ENCODE results near the gene LRTM1.

Gene LRTM1

GRCh38 chr3:54901906-54902685, 25.8 kb downstream of the LRTM1 start:
- Histone ChIP-seq H3K4me3 (ENCODE audit: low read length) (no peak overlapping the region), H3K4me1 (ENCODE audit: insufficient read depth, low read length) (no peaks in the 10 kb centered on the region), H3K36me3 (ENCODE audit: insufficient read depth, low read length) (no peaks in the 10 kb centered on the region), H2AFZ (ENCODE audit: low read depth, low read length) (no peak overlapping the region), H3K9me3 (ENCODE audit: low read length) (no peaks in the 10 kb centered on the region), H3K27me3 (ENCODE audit: insufficient read depth, low read length) (no peaks in the 10 kb centered on the region)

GRCh38 chr3:54900838-54901591, 26.8 kb downstream of the LRTM1 start:
- H3K4me1 ChIP-seq (ENCODE audit: insufficient read depth, low read length): no peaks in the 10 kb centered on the region
- H3K4me3 ChIP-seq (ENCODE audit: low read length): no peak overlapping the region
- H3K9me3 ChIP-seq (ENCODE audit: low read length): no peaks in the 10 kb centered on the region
- no peaks in the 10 kb centered on the region for H3K27me3 ChIP-seq (ENCODE audit: insufficient read depth, low read length)
- no peak overlapping the region for H2AFZ ChIP-seq (ENCODE audit: low read depth, low read length)
- H3K36me3 ChIP-seq (ENCODE audit: insufficient read depth, low read length): no peaks in the 10 kb centered on the region

- H3K36me3 ChIP-seq (ENCODE audit: insufficient read depth, low read length): no peaks in the 10 kb centered on the region
- H3K27me3 ChIP-seq (ENCODE audit: insufficient read depth, low read length): no peaks in the 10 kb centered on the region
- H3K9me3 ChIP-seq (ENCODE audit: low read length): no peaks in the 10 kb centered on the region
- H2AFZ ChIP-seq (ENCODE audit: low read depth, low read length): no peak overlapping the region
- no peak overlapping the region for H3K4me3 ChIP-seq (ENCODE audit: low read length)
- H3K4me1 ChIP-seq (ENCODE audit: insufficient read depth, low read length): no peaks in the 10 kb centered on the region
Observed at GRCh38 chr3:54899273-54899672, 28.6 kb downstream of the LRTM1 start.

GRCh38 chr3:54897028-54897711, 30.7 kb downstream of the LRTM1 start:
- Histone ChIP-seq H3K9me3 (ENCODE audit: low read length) (no peaks in the 10 kb centered on the region), H3K4me3 (ENCODE audit: low read length) (no peak overlapping the region), H2AFZ (ENCODE audit: low read depth, low read length) (no peak overlapping the region), H3K4me1 (ENCODE audit: insufficient read depth, low read length) (no peaks in the 10 kb centered on the region), H3K36me3 (ENCODE audit: insufficient read depth, low read length) (no peaks in the 10 kb centered on the region), H3K27me3 (ENCODE audit: insufficient read depth, low read length) (no peaks in the 10 kb centered on the region)

- H3K4me3 ChIP-seq (ENCODE audit: low read length): no peak overlapping the region
Observed at GRCh38 chr3:54895613-54896012, 32.2 kb downstream of the LRTM1 start.

GRCh38 chr3:54892168-54892567, 35.7 kb downstream of the LRTM1 start:
- no peaks in the 10 kb centered on the region for H3K9me3 ChIP-seq (ENCODE audit: low read length)
- H3K4me3 ChIP-seq (ENCODE audit: low read length): no peak overlapping the region
- no peaks in the 10 kb centered on the region for H3K27me3 ChIP-seq (ENCODE audit: insufficient read depth, low read length)
- no peaks in the 10 kb centered on the region for H3K36me3 ChIP-seq (ENCODE audit: insufficient read depth, low read length)
- H2AFZ ChIP-seq (ENCODE audit: low read depth, low read length): no peak overlapping the region
- peaks cover 8% of the 10 kb centered on the region for H3K4me1 ChIP-seq (ENCODE audit: insufficient read depth, low read length)

More at GRCh38 chr3:54895613-54896012, 32.2 kb downstream of the LRTM1 start:
- Histone ChIP-seq H3K9me3 (ENCODE audit: low read length) (no peaks in the 10 kb centered on the region), H2AFZ (ENCODE audit: low read depth, low read length) (no peak overlapping the region), H3K27me3 (ENCODE audit: insufficient read depth, low read length) (no peaks in the 10 kb centered on the region), H3K36me3 (ENCODE audit: insufficient read depth, low read length) (no peaks in the 10 kb centered on the region), H3K4me1 (ENCODE audit: insufficient read depth, low read length) (peaks cover 8% of the 10 kb centered on the region)

GRCh38 chr3:54891540-54891897, 36.3 kb downstream of the LRTM1 start:
- no peak overlapping the region for H2AFZ ChIP-seq (ENCODE audit: low read depth, low read length)
- H3K4me3 ChIP-seq (ENCODE audit: low read length): no peak overlapping the region
- no peaks in the 10 kb centered on the region for H3K9me3 ChIP-seq (ENCODE audit: low read length)
- peaks cover 8% of the 10 kb centered on the region for H3K4me1 ChIP-seq (ENCODE audit: insufficient read depth, low read length)
- H3K36me3 ChIP-seq (ENCODE audit: insufficient read depth, low read length): no peaks in the 10 kb centered on the region
- no peaks in the 10 kb centered on the region for H3K27me3 ChIP-seq (ENCODE audit: insufficient read depth, low read length)

GRCh38 chr3:54889731-54890130, 38.1 kb downstream of the LRTM1 start:
- Histone ChIP-seq H3K4me1 (ENCODE audit: insufficient read depth, low read length) (peaks cover 8% of the 10 kb centered on the region), H3K4me3 (ENCODE audit: low read length) (no peak overlapping the region), H3K27me3 (ENCODE audit: insufficient read depth, low read length) (no peaks in the 10 kb centered on the region), H2AFZ (ENCODE audit: low read depth, low read length) (no peak overlapping the region), H3K9me3 (ENCODE audit: low read length) (no peaks in the 10 kb centered on the region), H3K36me3 (ENCODE audit: insufficient read depth, low read length) (no peaks in the 10 kb centered on the region)

- Histone ChIP-seq H3K36me3 (ENCODE audit: insufficient read depth, low read length) (no peaks in the 10 kb centered on the region), H2AFZ (ENCODE audit: low read depth, low read length) (no peak overlapping the region), H3K9me3 (ENCODE audit: low read length) (no peaks in the 10 kb centered on the region), H3K4me1 (ENCODE audit: insufficient read depth, low read length) (peaks cover 8% of the 10 kb centered on the region), H3K4me3 (ENCODE audit: low read length) (no peak overlapping the region), H3K27me3 (ENCODE audit: insufficient read depth, low read length) (no peaks in the 10 kb centered on the region)
Observed at GRCh38 chr3:54888873-54889272, 39.0 kb downstream of the LRTM1 start.

GRCh38 chr3:54888162-54888561, 39.7 kb downstream of the LRTM1 start:
- no peak overlapping the region for H2AFZ ChIP-seq (ENCODE audit: low read depth, low read length)
- no peaks in the 10 kb centered on the region for H3K27me3 ChIP-seq (ENCODE audit: insufficient read depth, low read length)
- H3K9me3 ChIP-seq (ENCODE audit: low read length): no peaks in the 10 kb centered on the region
- peaks cover 8% of the 10 kb centered on the region for H3K4me1 ChIP-seq (ENCODE audit: insufficient read depth, low read length)
- H3K4me3 ChIP-seq (ENCODE audit: low read length): no peak overlapping the region
- no peaks in the 10 kb centered on the region for H3K36me3 ChIP-seq (ENCODE audit: insufficient read depth, low read length)

- no peak overlapping the region for H2AFZ ChIP-seq (ENCODE audit: low read depth, low read length)
- no peaks in the 10 kb centered on the region for H3K27me3 ChIP-seq (ENCODE audit: insufficient read depth, low read length)
- no peaks in the 10 kb centered on the region for H3K4me1 ChIP-seq (ENCODE audit: insufficient read depth, low read length)
- no peaks in the 10 kb centered on the region for H3K36me3 ChIP-seq (ENCODE audit: insufficient read depth, low read length)
- no peaks in the 10 kb centered on the region for H3K9me3 ChIP-seq (ENCODE audit: low read length)
- H3K4me3 ChIP-seq (ENCODE audit: low read length): no peak overlapping the region
Observed at GRCh38 chr3:54882129-54882833, 45.6 kb downstream of the LRTM1 start.

- H3K4me3 ChIP-seq (ENCODE audit: low read length): no peak overlapping the region
- H3K36me3 ChIP-seq (ENCODE audit: insufficient read depth, low read length): no peaks in the 10 kb centered on the region
- no peaks in the 10 kb centered on the region for H3K9me3 ChIP-seq (ENCODE audit: low read length)
- H3K27me3 ChIP-seq (ENCODE audit: insufficient read depth, low read length): no peaks in the 10 kb centered on the region
- H2AFZ ChIP-seq (ENCODE audit: low read depth, low read length): no peak overlapping the region
- H3K4me1 ChIP-seq (ENCODE audit: insufficient read depth, low read length): no peaks in the 10 kb centered on the region
Observed at GRCh38 chr3:54878145-54878544, 49.7 kb downstream of the LRTM1 start.

- H3K36me3 ChIP-seq (ENCODE audit: insufficient read depth, low read length): no peaks in the 10 kb centered on the region
- no peak overlapping the region for H2AFZ ChIP-seq (ENCODE audit: low read depth, low read length)
- H3K4me3 ChIP-seq (ENCODE audit: low read length): no peak overlapping the region
- no peaks in the 10 kb centered on the region for H3K9me3 ChIP-seq (ENCODE audit: low read length)
- no peaks in the 10 kb centered on the region for H3K27me3 ChIP-seq (ENCODE audit: insufficient read depth, low read length)
- H3K4me1 ChIP-seq (ENCODE audit: insufficient read depth, low read length): no peaks in the 10 kb centered on the region
Observed at GRCh38 chr3:54877730-54878129, 50.1 kb downstream of the LRTM1 start.

Measured in neuron (in vitro differentiated cells).